ENCODE results near the gene PLCD4.
A peak's percentile ranks its signal among the peaks of the same experiment; 100 is the strongest.

The PLCD4 gene

DNA sequence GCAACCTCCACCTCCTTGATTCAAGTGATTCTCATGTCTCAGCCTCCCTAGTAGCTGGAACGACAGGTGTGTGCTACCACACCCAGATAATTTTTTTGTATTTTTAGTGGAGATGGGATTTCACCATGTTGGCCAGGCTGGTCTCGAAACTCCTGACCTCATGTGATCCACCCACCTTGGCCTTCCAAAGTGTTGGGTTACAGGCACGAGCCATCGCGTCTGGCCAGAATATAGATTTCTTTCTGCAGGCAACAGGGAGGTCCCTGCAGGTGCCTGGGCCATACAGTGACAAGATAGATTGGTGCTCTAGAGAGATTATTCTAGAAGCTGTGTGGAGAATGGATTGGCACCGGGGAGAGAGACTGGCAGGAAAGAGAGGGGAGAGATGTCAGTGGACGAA lies 13.3 kb downstream of the PLCD4 start:
- DNase-seq (ENCODE audit: low read depth): no peak

DNA sequence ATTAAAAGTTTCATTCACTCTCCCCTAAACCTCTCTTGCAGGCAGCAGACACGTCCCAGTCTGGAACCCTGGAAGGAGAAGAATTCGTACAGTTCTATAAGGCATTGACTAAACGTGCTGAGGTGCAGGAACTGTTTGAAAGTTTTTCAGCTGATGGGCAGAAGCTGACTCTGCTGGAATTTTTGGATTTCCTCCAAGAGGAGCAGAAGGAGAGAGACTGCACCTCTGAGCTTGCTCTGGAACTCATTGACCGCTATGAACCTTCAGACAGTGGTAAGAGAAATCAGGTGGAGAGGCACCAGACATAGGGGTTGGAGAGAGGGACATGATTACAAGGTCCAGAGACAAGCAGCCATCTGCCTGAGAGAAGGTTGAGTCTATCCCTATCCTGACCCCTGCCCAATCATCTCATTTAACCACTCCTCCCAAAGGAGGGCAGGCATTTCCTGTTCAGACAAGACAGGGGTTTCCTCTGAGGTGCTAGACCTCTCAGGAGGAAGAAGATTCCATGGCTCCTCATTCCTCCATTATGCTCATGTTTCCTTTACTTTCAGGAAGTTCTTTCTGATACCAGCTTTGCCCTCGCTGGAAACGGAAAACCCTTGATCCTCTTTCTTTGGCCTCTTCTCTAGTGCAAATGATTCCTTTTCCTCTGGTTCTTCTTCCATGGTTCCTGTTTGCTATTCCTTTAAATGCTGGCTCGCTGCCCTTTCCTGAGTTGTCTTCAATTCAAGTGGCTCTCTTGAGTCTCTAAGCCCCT lies 15.1 kb downstream of the PLCD4 start:
- DNase-seq (ENCODE audit: low read depth): no peak

DNA sequence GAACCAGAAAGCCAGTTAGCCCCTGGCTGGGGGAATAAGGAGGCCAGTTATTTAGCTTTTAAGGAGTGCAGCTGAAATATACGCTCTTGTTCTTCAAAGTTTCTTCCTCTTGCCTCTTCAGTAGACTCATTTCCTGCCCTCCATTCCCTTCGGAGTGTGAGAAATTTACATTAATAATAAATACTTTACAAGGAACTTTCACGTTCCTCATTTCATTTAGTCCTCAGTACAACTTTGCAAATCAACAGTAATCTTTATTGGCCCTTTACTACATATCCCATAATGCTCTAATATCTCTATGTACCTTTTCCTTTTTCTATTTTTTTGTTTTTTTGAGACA lies 15.6 kb downstream of the PLCD4 start:
- DNase-seq (ENCODE audit: low read depth): no peak

DNA sequence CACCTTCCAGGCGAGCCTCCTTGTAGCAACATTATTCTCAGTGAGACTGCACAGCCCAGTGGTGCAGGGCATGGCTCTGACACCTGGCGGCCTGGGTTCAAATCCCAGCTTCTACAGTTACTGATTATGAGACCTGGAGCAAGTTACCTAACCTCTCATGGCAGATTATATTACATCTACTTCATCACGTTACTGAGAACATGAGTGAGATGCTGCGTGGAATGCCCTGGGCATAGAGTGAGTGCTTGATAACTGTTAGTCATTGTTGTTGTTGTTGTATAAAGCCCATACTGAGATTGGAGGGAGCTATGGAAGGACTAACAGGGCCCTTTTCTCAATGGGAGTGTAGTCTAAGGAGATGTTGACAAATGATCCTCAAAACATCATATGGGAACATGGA lies 18.7 kb downstream of the PLCD4 start:
- no peak for DNase-seq (ENCODE audit: low read depth)

DNA sequence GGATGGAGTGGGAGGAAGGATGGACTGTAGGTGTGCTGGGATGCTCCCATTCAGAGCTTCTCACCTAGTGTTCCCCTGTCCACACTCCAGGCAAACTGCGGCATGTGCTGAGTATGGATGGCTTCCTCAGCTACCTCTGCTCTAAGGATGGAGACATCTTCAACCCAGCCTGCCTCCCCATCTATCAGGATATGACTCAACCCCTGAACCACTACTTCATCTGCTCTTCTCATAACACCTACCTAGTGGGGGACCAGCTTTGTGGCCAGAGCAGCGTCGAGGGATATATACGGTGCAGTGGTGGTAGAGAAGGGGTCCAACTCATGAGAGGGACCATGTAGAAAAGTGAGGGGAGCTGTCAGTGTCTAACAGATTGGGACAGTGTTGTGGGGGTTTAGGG lies 20.2 kb downstream of the PLCD4 start:
- DNase-seq (ENCODE audit: low read depth): no peak

DNA sequence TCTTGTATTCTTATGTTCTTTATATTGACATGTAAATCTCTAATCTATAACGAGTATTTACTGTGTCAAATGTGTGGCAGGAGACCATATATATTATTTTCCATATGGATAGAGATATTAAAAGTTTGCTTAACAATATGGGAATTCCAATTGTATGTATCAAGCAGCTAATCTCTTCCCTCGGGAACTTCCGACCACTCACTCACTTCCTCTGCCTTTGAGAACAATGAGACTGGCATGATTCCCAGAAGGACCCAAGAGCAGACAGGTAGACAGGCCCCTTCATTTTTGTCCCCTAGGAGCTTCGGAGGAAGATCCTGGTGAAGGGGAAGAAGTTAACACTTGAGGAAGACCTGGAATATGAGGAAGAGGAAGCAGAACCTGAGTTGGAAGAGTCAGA lies 24.1 kb downstream of the PLCD4 start:
- peak; percentile 65 for DNase-seq (ENCODE audit: low read depth)

DNA sequence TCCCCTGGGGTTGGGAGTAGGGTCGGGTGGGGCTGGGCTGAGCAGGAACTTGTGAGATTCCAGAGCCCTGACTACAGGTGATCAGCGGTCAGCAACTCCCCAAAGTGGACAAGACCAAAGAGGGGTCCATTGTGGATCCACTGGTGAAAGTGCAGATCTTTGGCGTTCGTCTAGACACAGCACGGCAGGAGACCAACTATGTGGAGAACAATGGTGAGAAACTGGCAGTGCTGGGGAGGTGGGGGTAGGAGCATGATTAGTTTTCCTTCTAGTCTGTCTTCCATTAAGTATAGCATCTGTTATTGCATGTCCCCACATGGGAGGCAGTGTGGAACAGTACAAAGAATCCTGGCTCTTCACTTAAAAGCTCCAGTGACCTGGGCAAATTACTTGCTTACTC lies 28.0 kb downstream of the PLCD4 start:
- no peak for DNase-seq (ENCODE audit: low read depth)

DNA sequence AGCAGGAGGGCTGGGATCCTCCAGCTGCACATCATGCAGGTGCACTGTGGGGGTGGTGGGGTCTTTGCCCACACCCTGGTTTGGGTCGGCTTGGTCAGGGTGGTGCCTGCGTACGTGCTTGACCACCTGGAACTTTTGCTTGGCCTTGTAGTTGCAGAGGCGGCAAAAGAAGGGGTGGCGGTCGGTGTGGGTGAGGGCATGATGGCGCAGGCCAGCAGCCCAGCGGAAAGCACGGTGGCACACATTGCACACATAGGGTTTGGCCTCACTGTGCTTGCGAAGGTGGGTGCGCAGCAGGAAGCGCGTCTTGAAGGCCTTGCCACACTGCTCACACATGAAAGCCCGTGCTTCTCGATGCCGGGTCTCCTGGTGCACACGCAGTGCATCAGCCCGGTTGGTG lies 30.7 kb downstream of the PLCD4 start:
- no peak for DNase-seq (ENCODE audit: low read depth)

DNA sequence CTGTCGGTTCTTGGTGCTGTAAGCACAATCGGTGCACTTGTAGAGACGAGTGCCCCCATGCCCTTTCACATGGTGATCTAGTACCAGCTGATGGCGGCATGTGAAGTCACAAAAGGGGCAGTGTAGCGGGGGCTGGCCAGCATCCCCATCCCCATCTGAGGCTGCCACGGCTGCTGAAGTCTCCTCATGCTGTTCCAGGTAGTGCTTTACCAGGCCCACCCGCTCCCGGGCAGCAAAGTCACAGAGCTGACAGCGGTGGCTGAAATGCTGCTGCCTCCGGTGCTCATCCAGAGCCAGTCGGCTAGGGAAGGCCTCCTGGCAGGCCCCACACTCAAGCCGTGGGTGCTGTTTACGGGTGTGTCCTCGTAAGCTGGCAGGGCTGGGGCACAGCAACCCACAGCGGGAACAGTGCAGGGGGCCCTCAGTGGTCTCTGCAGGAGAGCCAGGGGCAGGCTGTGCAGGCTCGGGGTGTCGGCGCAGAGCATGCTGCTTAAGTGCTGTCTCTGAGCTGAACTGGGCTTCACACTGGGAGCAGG lies 34.5 kb downstream of the PLCD4 start:
- DNase-seq (ENCODE audit: low read depth): no peak

DNA sequence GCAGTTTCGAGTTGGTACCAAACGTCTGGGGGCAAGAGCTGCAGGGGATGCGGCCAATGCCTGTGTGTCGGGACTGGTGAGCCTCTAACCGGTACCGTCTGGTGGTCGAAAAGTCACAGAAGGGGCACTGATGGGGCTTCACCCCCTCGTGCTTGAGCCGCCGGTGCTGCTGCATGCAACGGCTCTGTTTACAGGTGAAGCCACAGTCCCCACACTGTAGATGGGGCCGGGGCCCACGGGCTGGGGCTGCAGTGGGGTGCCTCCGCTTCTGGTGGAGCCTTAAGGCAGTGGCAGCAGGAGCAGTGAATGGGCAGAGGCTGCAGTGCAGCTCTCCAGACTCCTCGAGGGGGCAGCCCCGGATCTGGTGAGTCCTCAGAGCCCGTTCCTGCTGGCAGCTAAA lies 35.1 kb downstream of the PLCD4 start:
- DNase-seq (ENCODE audit: low read depth): no peak

DNA sequence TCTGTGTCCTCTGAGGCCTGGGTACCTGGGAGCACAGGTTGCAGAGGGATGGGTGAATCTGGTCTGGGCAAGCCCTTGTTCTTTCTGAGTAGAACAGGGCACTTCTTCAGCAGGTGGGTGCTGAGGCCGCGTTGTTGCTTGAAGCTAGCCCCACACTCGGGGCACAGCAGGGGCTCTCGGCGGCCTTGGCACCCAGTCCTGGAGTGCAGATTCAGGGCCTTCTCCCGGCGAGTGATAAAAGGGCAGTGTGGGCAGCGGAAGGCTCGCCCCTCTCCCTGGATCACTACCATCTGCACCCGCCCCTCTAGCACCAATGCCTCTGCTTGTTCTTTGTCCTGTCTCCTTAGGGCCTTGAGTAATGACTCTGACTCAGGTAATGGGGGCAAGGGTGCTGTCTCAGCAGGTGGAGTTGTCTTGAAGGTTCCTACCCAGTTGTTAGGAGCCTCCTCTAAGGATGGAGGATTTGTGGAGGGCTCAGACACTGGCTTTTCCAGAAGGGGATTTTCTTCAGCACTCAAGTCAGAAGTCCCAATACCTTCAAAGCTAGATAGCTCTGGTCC lies 36.1 kb downstream of the PLCD4 start:
- DNase-seq (ENCODE audit: low read depth): no peak

DNA sequence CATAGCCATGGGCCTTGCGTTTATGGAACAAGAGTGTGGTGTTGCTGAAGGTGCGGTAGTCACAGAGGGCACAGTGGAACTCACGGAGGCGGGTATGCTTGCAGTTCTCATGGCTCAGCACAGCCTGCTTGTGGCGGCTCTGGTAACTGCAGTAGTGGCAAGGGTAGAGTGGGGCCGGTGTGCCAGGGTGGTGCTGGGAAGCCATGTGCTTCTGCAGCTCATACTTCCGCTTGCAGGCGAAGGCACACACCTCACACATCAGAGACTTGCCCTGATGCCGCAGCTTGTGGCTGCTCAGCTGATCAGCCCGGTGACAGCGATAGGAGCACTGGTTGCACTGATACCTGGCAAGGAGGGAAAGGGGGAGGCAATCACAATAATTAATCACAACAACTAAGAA lies 37.0 kb downstream of the PLCD4 start:
- DNase-seq (ENCODE audit: low read depth): no peak

DNA sequence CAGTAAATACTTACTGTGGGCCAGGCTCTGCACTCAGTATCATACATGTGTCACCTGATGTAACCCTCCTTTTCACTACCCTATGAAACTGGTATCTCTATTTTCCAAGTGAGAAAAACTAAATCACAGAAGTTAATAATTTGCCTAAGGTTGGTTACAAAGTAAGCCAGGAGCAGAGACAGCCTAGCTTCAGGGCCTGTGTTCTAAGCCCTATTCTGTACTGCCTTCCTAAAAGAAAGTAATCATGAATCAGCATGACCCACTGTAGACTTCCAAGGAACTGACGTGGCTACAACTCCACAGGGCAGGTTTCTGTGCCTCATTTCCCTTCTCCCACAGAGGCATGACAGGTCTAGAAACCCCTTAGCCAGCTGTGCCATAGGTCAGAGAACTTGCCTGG lies 37.4 kb downstream of the PLCD4 start:
- DNase-seq (ENCODE audit: low read depth): no peak

DNA sequence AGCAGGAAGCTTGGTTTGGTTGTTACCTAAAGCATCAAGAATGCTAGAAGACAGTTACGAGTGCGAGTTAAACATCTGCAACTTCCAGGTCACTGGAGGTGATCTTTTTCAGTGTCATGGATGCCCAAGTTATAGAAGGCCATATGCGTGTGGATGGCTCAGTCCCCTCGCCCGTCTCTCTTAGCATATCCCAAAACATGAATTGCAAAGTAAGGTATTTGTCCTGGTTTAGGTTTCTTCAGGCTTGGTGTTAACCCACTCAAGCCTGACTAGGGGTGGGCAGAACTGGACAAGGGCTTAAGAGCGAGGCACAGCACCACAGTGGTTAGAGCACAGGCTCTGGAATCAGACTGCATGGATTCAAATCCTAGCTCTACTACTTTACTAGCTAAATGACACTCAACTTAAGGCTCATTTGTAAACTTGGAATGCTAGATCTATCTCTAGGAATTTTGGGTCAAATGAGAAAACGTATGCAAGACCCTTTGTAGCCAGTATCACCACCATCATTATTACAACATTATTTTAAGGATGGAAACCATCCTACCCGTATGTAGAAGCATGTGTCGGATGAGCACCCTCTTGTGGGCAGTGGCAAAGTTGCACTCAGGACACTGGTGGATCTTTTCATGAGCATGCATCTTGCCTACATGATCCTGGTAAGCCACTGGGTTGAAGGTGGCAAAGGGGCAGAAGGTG lies 40.5 kb downstream of the PLCD4 start:
- no peak for DNase-seq (ENCODE audit: low read depth)

DNA sequence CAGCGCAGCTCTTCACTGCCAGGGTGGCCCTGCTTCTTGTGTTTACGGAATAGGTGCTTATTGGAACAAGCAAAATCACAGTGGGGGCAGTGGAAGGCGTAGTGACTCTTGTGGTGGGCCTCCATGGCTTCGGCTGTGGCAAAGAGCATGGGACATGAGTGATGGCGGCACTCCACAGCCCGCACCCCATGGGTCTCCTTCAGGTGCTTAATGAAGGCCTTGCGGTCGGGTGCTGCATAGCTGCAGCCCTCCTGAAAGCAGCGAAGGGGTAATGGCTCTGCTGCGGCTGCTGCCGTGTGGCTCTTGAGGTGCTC lies 41.0 kb downstream of the PLCD4 start:
- DNase-seq (ENCODE audit: low read depth): no peak

DNA sequence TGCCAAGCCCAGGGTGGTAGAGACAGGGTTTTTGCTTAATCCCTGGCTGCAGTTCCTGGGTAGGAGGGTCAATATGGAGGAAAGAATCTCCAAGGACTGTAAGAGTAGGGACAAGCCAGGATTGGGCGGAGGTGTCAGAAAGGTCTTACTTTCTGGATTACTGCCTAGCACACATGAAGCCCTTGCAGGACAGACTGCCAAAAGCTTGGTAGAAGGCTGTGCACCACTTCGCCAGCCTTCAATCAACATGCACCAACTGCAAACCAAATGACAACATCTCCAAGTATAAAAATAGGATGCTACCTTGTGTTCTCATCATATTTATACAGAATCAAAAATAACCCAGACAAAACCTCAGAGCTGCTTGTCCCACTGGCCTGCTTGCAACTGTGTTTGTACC lies 48.1 kb downstream of the PLCD4 start:
- DNase-seq (ENCODE audit: low read depth): no peak

DNA sequence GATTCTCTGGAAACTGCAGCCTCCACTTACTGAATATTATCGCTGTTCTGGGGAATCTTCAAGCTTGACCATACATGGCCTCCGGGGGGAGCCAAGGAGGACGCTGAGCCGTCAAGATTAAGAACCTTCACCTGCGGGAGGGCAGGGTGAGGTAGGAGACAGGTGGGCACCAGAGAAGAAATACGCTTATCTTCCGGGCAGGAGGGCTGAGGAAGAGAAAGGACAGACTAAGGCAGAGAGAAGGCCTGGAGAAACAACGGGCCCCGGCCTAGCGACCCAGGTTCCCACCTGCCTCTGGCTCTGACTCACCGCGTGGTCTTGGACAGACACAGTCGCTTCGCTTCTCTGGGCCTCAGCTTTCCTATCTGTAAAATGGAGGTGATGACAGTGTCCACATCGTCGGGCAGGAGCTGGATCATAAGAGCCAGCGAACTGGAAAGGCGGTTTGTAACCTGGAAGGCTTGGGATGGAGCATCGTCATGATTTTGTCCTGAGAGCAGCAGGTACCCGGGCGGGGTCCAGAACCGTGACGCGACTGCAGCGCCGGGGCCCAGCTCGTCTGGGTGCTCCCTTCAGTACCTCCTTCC lies 51.1 kb downstream of the PLCD4 start:
- no peak for DNase-seq (ENCODE audit: low read depth)

DNA sequence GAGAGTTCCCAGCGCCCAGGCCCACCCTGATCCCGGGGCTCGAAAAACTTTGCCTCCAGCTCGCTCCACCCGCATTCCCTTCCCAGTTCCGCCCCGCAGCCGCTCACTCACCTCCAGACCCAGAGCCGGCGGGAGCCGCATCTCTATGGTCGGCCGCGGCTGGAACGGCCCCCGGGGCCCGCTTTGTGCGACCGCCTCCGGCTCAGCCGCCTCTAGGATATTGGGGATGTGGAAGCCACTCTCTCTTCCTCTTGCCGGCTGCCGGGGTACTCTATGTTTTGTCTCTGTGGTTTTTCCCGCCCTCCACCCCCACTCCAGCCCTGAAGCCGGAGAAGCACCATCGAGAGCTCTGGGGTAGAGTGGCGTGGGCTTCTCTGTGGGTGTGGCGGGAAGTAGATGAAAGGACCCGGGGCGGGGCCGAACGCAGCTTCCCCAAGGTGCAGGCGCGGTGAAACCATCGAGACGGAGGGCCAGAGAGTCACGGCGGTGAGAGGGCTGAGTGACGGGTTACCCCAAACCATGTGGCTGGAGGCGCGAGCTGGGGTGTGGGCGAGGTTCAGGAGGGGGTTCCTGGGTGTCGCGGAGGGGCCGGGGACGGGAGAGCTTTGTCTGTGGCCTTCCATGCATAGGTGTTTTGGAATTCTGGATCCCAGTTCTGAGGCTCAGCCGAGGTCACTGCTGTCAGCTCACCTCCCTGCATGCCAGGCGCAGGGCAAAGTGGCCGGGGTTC lies 51.7 kb downstream of the PLCD4 start, which contains the start of the genes BCS1L and ZNF142:
TSS of gene BCS1L (plus strand) at position 426 of the 730 bp plus-strand sequence. CDS start 1,305 bp downstream, outside the sequence.
TSS of gene ZNF142 (minus strand) at position 366 of the 730 bp plus-strand sequence. CDS start 3,194 bp downstream, outside the sequence.
- peak; percentile 64 for DNase-seq (ENCODE audit: low read depth)

DNA sequence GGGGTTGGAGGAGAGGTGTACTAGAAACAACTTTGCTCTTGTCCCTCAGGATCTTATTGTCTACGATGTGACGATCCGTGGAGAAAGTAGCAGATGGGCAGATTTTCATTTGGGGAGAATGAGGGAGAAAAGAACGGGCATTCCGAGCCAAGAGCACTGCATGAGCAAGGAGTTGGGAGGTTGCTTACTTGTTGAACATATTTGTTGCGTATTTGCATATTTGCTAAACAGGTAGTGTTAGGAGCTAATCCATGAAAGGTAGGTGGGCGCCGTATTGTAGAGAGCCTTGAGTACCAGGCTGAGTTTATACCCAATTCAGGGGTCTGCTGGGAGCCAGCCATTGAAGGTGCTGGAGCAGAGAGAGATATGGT lies 52.3 kb downstream of the PLCD4 start:
- DNase-seq (ENCODE audit: low read depth): no peak

DNA sequence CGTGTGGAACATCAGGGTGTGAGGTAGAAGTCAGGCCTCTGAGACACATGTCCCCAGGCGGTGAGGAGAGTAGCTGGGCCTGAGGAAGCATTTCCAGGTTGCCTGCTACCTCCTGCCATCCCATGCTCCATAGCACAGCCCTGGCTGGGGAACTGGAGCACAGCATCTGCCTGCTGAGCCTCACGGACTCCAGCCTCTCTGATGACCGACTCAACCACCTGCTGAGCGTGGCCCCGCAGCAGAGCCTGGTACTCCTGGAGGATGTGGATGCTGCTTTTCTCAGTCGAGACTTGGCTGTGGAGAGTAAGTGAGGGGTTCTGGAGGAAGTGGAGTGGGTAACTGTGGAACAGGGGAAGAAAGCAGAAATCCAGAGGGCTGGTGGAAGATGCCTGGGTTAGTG lies 54.7 kb downstream of the PLCD4 start:
- no peak for DNase-seq (ENCODE audit: low read depth)

DNA sequence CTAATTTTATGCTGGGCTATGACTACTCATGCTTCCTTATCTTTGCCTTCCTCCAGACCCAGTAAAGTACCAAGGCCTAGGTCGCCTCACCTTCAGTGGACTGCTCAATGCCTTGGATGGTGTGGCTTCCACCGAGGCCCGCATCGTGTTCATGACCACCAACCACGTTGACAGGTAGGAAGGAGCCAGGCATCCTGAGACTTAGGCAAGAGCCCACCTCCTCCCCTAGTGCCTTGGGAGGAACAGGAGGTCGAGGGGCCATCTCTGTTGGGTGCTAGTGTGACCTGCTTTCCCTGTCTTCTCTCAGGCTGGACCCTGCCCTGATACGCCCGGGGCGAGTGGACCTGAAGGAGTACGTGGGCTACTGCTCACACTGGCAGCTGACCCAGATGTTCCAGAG lies 55.1 kb downstream of the PLCD4 start:
- no peak for DNase-seq (ENCODE audit: low read depth)

DNA sequence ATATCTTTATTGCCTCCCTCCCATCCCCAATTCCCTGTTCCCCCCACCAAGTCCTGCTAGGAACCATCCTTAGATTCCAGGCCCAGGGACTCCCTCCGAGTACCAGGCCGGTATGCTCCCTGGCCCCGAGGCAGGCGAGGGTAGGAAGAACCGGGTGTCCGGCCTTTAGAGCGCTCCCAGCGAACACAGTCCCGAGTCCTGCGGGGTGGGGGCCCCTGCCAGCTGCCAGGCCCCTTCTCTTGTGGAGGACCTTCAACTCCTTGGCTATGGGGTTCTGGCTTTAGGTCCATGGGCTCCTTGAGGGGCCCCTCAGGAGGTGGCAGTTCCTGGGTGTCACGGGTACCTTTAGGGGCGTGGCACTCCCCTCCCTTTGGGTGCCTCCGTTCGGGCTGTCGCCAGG lies 56.2 kb downstream of the PLCD4 start:
- DNase-seq (ENCODE audit: low read depth): no peak
